CD4-positive, alpha-beta T cell treated with Interleukin-10 for 1 hour (primary cell): ENCODE data around the gene TMOD1.

ENCODE experiments used
- DNase-seq: peaks from one replicate; pipeline ENCODE4 v3.0.0-alpha.2; 2020

TMOD1 gene

GRCh38 chr9:97500263-97500662 lies 1.2 kb upstream of the TMOD1 start:
- DNase-seq: no peak

- DNase-seq: no peak
These were observed 695 bp upstream of the TMOD1 start for GRCh38 chr9:97500765-97501176.

- no peak for DNase-seq
These were observed 431 bp downstream of the TMOD1 start for GRCh38 chr9:97501972-97502221.

GRCh38 chr9:97502222-97502983 lies 937 bp downstream of the TMOD1 start:
- no peak for DNase-seq

DNA sequence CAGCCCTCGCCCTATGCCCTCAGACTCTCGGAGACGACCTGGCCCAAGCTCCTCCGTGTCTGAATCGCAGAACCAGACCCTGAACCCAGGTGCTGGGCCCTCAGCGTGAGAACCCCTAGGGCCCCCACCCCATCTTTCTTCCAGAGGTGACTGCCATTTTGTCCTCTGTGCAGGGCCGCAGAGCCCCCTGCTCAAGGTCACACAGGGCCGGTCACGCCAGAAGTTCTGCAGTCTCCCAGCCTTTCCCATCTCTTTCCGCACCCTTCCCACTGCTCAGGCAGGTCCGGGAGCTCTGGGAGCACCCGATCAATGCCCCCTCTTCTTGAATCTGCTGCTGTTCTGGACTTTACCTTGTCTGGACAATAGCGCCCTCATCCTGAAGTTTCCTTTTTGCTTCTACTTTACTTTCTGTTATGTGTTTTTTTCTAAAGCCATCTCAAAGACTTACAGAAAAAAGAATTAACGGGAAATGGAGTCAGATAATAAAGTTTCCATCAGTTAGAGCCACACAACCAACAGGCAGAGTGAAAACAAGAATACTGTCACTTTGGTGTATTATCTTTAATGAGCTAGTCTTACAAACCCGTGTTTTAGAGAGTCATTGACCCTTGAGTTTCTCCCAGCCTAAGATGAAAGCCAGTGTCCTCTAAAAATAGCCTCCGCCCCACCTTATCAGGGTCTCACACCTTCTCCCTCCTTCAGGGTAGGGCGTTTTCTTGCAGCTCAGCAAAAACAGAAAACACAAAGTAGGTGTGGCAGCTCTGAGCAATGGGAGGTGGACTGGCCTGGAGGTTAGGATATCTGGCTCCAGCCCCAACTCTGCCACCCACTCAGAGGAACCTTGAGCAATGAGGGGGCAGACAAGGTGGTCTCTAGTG lies 1.8 kb downstream of the TMOD1 start:
- no peak for DNase-seq

DNA sequence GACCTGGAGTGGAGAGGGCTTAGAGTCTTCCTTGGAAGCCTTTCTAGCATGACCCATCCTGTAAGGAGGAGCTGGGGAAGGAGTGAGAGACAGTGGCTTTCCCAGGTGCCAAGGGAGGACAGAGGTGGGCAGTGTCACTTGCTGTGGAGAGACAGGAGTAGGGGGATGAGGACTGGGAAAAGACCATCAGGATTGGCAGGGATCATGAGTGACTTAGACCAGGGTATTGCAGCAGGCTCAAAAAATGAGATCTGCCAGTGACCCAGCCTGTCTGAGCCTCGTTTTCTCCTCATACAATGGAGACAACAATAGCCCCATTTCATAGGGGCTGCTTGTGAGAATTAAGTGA lies 2.4 kb downstream of the TMOD1 start:
- DNase-seq: no peak

GRCh38 chr9:97504381-97505216 lies 3.1 kb downstream of the TMOD1 start:
- DNase-seq: no peak

DNA sequence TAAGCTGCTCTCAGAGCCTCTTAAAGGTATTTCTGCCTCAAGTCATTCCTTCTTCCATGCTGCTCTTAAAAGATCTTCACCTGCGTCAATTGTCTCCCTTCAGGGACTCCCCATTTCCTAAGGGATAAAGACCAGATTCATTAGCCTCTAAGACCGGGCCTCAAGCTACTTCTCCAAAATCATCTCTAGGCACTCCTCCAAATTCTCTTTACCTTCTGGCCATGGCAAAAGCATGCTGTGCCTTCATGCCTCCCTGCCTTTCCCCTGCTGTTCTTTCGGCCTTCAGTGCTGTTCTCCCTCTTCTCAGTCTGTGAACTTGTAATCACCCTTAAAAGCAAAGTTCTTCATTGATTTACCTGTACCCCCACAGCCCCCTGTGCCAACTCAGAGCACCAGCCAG lies 4.4 kb downstream of the TMOD1 start:
- DNase-seq: no peak

DNA sequence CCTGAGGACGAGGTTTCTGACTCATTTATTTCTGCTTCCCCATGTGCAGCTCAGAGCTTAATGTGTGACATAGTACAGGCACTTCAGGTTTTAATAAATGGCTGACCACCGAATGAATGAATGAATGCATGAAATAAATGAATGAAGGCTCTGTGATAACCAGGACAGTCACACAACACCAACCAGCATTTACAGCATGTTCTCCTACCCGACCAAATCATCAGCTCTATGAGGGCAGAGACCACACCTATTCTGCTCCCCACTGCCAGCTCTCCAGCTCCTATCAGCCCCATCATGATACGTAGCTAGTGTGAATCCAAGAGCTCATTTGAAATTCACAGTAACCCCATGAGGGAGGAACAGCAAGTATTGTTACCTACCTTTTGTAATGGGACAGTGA lies 4.8 kb downstream of the TMOD1 start:
- no peak for DNase-seq

DNA sequence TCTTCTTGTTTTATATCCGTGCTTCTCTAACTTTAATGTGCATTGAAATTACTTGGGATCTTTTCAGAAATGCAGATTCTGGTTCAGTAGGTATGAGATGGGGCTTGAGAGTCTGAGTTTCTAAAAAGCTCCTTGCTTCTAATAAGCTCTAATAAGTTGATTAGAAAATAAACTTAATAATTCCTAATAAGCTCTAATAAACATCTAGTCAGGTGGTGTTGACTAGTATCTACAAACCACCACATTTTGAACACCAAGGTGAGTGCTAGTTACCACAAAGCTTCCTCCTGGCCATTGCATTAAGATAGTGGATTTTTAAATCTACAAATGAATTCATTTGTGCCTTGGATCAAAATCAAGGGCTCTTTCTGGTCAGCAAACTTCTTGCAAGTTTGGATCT lies 5.3 kb downstream of the TMOD1 start:
- DNase-seq: no peak

GRCh38 chr9:97507428-97507984 lies 6.0 kb downstream of the TMOD1 start:
- DNase-seq: no peak

GRCh38 chr9:97508852-97509251 lies 7.4 kb downstream of the TMOD1 start:
- DNase-seq: no peak

GRCh38 chr9:97510797-97511654 lies 9.6 kb downstream of the TMOD1 start:
- DNase-seq: no peak

DNA sequence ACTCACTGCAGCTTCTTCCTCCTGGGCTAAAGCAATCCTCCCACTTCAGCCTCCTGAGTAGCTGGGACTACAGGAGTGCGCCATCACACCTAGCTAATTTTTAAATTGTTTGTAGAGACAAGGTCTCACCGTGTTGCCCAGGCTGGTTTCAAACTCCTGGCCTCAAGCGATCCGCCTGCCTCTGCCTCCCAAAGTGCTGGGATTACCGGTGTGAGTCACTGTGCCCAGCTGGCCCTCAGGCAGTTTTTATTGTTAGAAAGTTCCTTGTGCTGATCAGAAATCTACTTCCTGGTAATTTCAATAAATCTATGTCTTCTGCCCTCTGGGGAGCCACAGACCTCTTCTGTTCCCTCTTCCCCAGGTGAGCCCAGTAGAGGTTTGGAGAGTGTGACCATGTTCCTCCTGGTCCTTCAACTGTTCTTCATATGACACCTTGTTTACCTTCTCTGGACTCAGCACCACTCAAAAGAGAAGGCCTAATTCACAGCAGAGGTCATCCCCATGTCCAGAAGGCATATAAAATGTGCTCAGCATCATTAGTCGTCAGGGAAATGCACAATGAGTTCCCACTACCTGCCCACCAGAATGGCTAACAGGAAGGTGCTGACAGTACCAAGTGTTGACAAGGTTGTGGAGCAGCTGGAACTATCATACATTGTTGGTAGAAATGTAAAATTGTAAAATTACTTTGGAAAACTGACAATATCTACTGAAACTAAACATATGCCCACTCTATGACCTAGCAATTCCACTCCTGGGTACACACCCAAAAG lies 10.4 kb downstream of the TMOD1 start:
- no peak for DNase-seq

DNA sequence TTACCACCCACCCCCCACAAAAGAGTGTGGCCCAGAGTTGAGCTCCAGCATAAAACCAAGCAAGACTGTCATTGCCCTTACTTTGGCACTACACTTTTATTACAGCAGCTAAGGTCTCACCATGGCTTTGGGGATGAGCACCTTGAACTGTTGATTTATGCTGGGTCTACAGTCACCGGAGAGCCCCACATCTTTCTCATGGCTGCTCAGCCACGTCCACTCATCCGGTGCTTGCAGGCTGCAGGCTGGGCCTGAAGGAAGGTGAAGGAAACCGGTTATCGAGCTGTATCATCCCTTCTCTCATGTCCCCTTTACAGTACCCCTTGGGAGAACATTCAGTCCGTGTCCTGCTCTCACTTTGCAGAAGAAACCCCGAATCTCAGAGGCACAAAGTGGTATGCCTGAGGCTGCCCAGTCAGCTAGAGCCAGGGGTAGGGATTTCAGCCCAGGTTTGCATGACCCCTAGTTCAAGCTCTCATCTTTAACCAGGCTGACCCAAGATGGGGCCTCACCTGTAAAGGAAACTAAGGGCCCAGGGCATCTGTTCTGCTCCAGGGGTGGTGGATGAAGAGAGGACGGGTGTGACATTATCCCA lies 11.6 kb downstream of the TMOD1 start:
- DNase-seq: no peak

- no peak for DNase-seq
These were observed 13.1 kb downstream of the TMOD1 start for GRCh38 chr9:97514531-97514930.

DNA sequence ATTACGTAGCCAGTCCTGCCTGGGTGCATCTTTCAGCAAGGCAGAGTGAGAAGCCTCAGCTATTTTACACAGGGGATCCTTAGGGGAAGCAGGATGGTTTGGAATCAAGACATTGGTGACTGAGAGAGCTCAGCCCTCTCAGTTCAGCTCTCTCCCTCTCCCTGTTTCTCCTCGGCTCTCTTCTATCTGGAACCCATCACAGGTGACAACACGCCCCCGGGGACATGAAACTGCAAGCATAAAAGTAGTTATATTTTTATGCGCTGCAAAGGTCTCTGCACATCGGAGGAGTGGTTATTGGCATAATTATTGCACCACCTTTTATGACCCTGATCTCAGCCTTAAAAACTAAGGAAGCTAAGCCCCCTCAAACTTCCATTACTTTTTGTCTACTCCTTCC lies 14.2 kb downstream of the TMOD1 start:
- DNase-seq: no peak

DNA sequence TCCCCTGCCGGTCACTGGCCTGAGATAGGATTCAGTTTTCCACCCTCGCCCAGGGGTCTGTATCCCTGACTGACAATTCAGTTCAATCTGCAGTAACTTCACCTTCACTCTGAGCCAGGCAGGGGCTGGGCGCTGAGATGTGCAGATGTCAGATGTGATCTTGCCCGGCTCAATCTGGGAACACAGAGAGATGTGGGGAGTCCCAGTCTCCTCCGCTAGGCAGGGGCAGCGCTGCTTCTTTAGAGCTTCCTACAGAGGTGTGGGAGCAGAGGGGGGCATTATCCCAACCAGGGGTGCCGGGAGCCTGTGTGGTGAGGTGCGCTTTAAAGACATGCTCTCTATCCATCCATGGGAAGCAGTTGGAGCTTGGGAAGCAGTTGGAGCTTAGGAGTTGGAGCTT lies 14.6 kb downstream of the TMOD1 start:
- DNase-seq: no peak

GRCh38 chr9:97517331-97518089 lies 16.0 kb downstream of the TMOD1 start:
- DNase-seq: no peak

DNA sequence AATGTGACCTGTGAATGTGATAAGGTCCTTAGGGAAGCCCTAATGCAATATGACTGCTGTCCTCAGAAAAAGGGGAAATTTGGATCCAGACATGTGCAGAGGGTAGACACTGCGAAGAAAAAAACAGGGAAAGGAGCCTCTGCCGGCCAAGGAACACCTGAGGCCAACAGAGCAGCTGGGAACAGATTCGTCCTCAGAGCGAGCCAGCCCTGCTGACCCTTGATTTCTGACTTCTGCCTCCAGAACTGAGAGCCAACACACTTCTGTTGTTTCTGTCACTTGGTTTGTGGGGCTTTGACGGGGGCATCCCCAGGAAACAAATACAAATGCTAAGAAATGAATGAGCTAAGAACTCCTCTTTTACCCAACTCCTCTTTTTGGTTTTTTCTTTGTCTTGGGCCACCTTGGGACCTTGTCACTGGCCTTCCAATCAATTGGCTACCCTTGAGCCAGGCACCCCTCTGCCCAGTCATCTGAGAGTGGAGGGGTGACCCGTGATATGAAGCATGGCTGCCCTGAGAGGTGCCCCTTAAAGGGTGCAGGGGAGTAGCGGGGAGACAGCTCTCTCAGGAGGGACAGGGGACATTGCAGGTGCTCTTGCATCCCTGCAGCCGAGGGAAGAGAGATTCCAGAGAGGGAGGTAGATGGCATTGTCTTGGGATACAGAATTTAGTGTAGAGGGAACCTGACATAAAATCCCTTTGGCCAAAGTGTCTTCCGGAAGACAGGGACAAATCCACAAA lies 16.9 kb downstream of the TMOD1 start:
- DNase-seq: no peak
